SK-N-SH (cell line): ENCODE measurements around the gene ARID5A. TPM values are rescaled to one million over a fixed set of nuclear protein-coding genes. Genes with fewer than 3 reads are reported as not detected.
"Not testable (repeated sequence)": the region's sequence is repeated elsewhere in the genome, so short reads cannot be mapped to it uniquely, and the experiment has no call there.

Source experiments
- CTCF ChIA-PET: fragments of 300-600, 350-600 bp; formaldehyde crosslinking; extraction: SDS; loops from one replicate; lab custom pipeline; 2021; lab: Yijun Ruan, JAX
- POLR2A ChIA-PET: fragments of 350-600 bp; sonication (Branson Sonifier 250); formaldehyde crosslinking; extraction: SDS; loops from one replicate; lab custom pipeline; 2020; ENCODE audit warnings: antibody characterized with exemption, inconsistent platforms; lab: Yijun Ruan, JAX
- DNase-seq: peaks from one replicate; pipeline ENCODE4 v3.0.0; 2012
- H2AFZ ChIP-seq: fragments of 200-600 bp; sonication (generic); 2 replicates; pipeline ENCODE4 v1.8.1; 2016; ENCODE audit warnings: antibody characterized with exemption, mild to moderate bottlenecking, low read depth
- H3F3A ChIP-seq: fragments of 200-600 bp; sonication (generic); replicated peaks from 2 replicates; pipeline ENCODE3; 2016; ENCODE audit warnings: antibody characterized with exemption, mild to moderate bottlenecking; ENCODE audit not compliant: insufficient read depth
- H3K27ac ChIP-seq, 2 experiments: fragments of 200-500 bp in 1 of 2; fragments of 200-600 bp in 1 of 2; sonication (Bioruptor generic) in 1 of 2; sonication (generic), shearing (Covaris generic) in 1 of 2; 2 replicates each; pipeline versions ENCODE4 v1.5.1 to v1.6.1; 2014 to 2016; ENCODE audit warnings: low read depth in 2 of 2, inconsistent platforms in 1 of 2, low read length in 1 of 2, mild to moderate bottlenecking in 1 of 2, mixed read lengths in 1 of 2
- H3K27me3 ChIP-seq: fragments of 200-600 bp; sonication (generic), shearing (Covaris generic); 2 replicates; pipeline ENCODE4 v1.6.1; 2016; ENCODE audit warnings: mixed run types; ENCODE audit not compliant: insufficient read depth
- H3K36me3 ChIP-seq, 2 experiments: fragments of 200-500 bp in 1 of 2; fragments of 200-600 bp in 1 of 2; sonication (Bioruptor generic) in 1 of 2; sonication (generic) in 1 of 2; replicated peaks in 1 of 2; 2 replicates each; pipeline versions ENCODE3 to v1.5.1; 2014 to 2016; ENCODE audit warnings: low read length in 1 of 2, mild to moderate bottlenecking in 1 of 2; ENCODE audit not compliant: insufficient read depth in 2 of 2, control insufficient read depth in 1 of 2
- H3K4me1 ChIP-seq, 2 experiments: fragments of 200-500 bp in 1 of 2; fragments of 200-600 bp in 1 of 2; sonication (Bioruptor generic) in 1 of 2; sonication (generic), shearing (Covaris generic) in 1 of 2; 2 replicates each; pipeline versions ENCODE4 v1.5.1 to v1.6.1; 2014 to 2016; ENCODE audit warnings: low read depth in 1 of 2, low read length in 1 of 2, mixed run types in 1 of 2; ENCODE audit not compliant: insufficient read depth in 2 of 2, control insufficient read depth in 1 of 2
- H3K4me2 ChIP-seq: fragments of 200-600 bp; sonication (generic), shearing (Covaris generic); 2 replicates; pipeline ENCODE4 v1.6.1; 2017; ENCODE audit warnings: mixed run types
- H3K4me3 ChIP-seq, 2 experiments: fragments of 200-500 bp in 1 of 2; fragments of 200-600 bp in 1 of 2; sonication (Bioruptor generic) in 1 of 2; sonication (generic), shearing (Covaris generic) in 1 of 2; 2 replicates each; pipeline versions ENCODE4 v1.5.1 to v1.8.1; 2014 to 2016; ENCODE audit warnings: low read depth in 2 of 2, inconsistent platforms in 1 of 2, low read length in 1 of 2, mild to moderate bottlenecking in 1 of 2, mixed read lengths in 1 of 2, moderate library complexity in 1 of 2
- H3K79me2 ChIP-seq: fragments of 200-600 bp; sonication (generic); 2 replicates; pipeline ENCODE4 v1.8.1; 2017; ENCODE audit warnings: mild to moderate bottlenecking; ENCODE audit not compliant: insufficient read depth
- H3K9ac ChIP-seq: fragments of 200-600 bp; sonication (generic); 2 replicates; pipeline ENCODE4 v1.6.1; 2017; ENCODE audit warnings: mixed run types
- H3K9me2 ChIP-seq: fragments of 200-600 bp; sonication (generic); 2 replicates; pipeline ENCODE4 v1.6.1; 2017; ENCODE audit warnings: mixed run types
- H3K9me3 ChIP-seq: fragments of 200-600 bp; sonication (generic); 2 replicates; pipeline ENCODE4 v1.6.1; 2017; ENCODE audit warnings: mixed run types, mild to moderate bottlenecking, moderate library complexity
- H4K20me1 ChIP-seq: fragments of 200-600 bp; sonication (generic); 2 replicates; pipeline ENCODE4 v1.6.1; 2017; ENCODE audit warnings: mild to moderate bottlenecking, mixed run types; ENCODE audit not compliant: insufficient read depth
- CTCF ChIP-seq: fragments of 200-600 bp; sonication (generic); IDR thresholded peaks from 2 replicates; pipeline ENCODE4 v1.6.1; 2017; ENCODE audit warnings: antibody characterized with exemption, mild to moderate bottlenecking, moderate library complexity
- EP300 ChIP-seq, 2 experiments: IDR thresholded peaks; 2 replicates each; pipeline versions ENCODE4 v1.4.0 to v1.6.1; 2012; ENCODE audit warnings: borderline replicate concordance in 1 of 2, low read depth in 1 of 2, low read length in 1 of 2
- FOSL2 ChIP-seq: IDR thresholded peaks from 2 replicates; pipeline ENCODE4 v1.4.0; 2012; ENCODE audit warnings: low read depth, mild to moderate bottlenecking, moderate library complexity, borderline replicate concordance
- FOXM1 ChIP-seq: IDR thresholded peaks from 2 replicates; pipeline ENCODE4 v1.4.0; 2012; ENCODE audit warnings: low read depth, mild to moderate bottlenecking
- GABPA ChIP-seq: IDR thresholded peaks from 2 replicates; pipeline ENCODE4 v1.4.0; 2012; ENCODE audit warnings: low read depth, mild to moderate bottlenecking
- GATA2 ChIP-seq: sonication (generic); formaldehyde crosslinking; IDR thresholded peaks from 2 replicates; pipeline ENCODE4 v1.5.0; 2020; ENCODE audit warnings: mild to moderate bottlenecking, missing genetic modification reagents
- MAX ChIP-seq: IDR thresholded peaks from 2 replicates; pipeline ENCODE4 v1.4.0; 2012; ENCODE audit warnings: low read depth
- MXI1 ChIP-seq: IDR thresholded peaks from 2 replicates; pipeline ENCODE4 v1.6.1; 2012; ENCODE audit warnings: mild to moderate bottlenecking, low read depth, low read length, improper control_type of control experiment
- NFIC ChIP-seq: IDR thresholded peaks from 2 replicates; pipeline ENCODE4 v1.4.0; 2012; ENCODE audit warnings: borderline replicate concordance
- RAD21 ChIP-seq: IDR thresholded peaks from 2 replicates; pipeline ENCODE4 v1.6.1; 2012; ENCODE audit warnings: mild to moderate bottlenecking, low read length
- RXRA ChIP-seq: IDR thresholded peaks from 2 replicates; pipeline ENCODE4 v1.4.0; 2012; ENCODE audit warnings: low read depth, mild to moderate bottlenecking, borderline replicate concordance
- SIN3A ChIP-seq: IDR thresholded peaks from 2 replicates; pipeline ENCODE4 v1.6.1; 2012; ENCODE audit warnings: low read depth, mild to moderate bottlenecking, low read length, moderate library complexity, borderline replicate concordance
- SMC3 ChIP-seq: IDR thresholded peaks from 2 replicates; pipeline ENCODE4 v1.6.1; 2012; ENCODE audit warnings: low read depth, low read length, improper control_type of control experiment
- USF1 ChIP-seq: IDR thresholded peaks from 2 replicates; pipeline ENCODE4 v1.4.0; 2012; ENCODE audit warnings: low read depth, borderline replicate concordance
- YY1 ChIP-seq: IDR thresholded peaks from 2 replicates; pipeline ENCODE4 v1.4.0; 2012; ENCODE audit warnings: low read depth, mild to moderate bottlenecking
- WGBS: methylation state at CpG from one replicate; pipeline ENCODE4 v1.1.6; 2017; ENCODE audit warnings: low lambda C conversion rate; 5-methylcytosine and 5-hydroxymethylcytosine counted together
- polyA plus RNA-seq, 3 experiments: library from polyadenylated mRNA; depleted of rRNA; stranded (reverse); fragments of >200 nt; gene quantifications; 2 replicates each; pipeline ENCODE4 v1.2.3, GENCODE V29; 2012

Gene ARID5A
- polyA plus RNA-seq, 1 of the 3 experiments (the other 2 are of a cell fraction): 3.3 TPM

- TF ChIP-seq CTCF (no peak), YY1 (no peak), RAD21 (no peak), MAX (no peak), EP300 (IDR thresholded peaks at IDR 0.05; ENCODE audit: borderline replicate concordance in 1 of 2, low read depth in 1 of 2, low read length in 1 of 2) (no peak), MXI1 (no peak), FOSL2 (peak; percentile 79), RXRA (peak; percentile 69; the same call in 1 of the 2 replicates), GATA2 (CRISPR knock-in tag) (no peak), USF1 (no peak), SIN3A (no peak), GABPA (no peak), SMC3 (no peak), NFIC (peak; percentile 23; the same call in 1 of the 2 replicates), FOXM1 (no peak)
Observed at GRCh38 chr2:96556441-96557330, 20.1 kb downstream of the ARID5A start (continued).

GRCh38 chr2:96557421-96557820 is 20.9 kb downstream of the ARID5A start:
- not testable (repeated sequence) for H3K9me3 ChIP-seq
- CTCF ChIA-PET: interaction anchor here (0.9 to 6.6 kb wide), 3 partner anchors 9 to 150 kb away, joined by 3 to 91 read pairs (median 6); no protein-coding TSS in a partner anchor

More at GRCh38 chr2:96557421-96557820, 20.9 kb downstream of the ARID5A start:
- H3K9ac ChIP-seq, H3K36me3 ChIP-seq, H2AFZ ChIP-seq, H3K9me2 ChIP-seq, H3F3A ChIP-seq, H3K4me2 ChIP-seq, POLR2A ChIA-PET, H4K20me1 ChIP-seq, H3K4me3 ChIP-seq, H3K27ac ChIP-seq, H3K4me1 ChIP-seq, H3K79me2 ChIP-seq, DNase-seq, H3K27me3 ChIP-seq: not testable (repeated sequence)
- 94% methylated on average over 6 of the region's 6 CpGs for WGBS
